Left lung (tissue), 10 donors: ENCODE measurements around the gene PSMB7. TPM values are rescaled to one million over a fixed set of nuclear protein-coding genes. Genes with fewer than 3 reads are reported as not detected.

Experiments
- ATAC-seq: fragments of 200-7000 bp; cut with Tn5 transposase; one replicate; pipeline ENCODE4 v1.9.1; 2020; ENCODE audit warnings: moderate library complexity
- DNase-seq, 4 donors: peaks; one replicate each; pipeline ENCODE4 v3.0.0-alpha.2; 2013 to 2020
- H3K27ac ChIP-seq, 2 donors: fragments of 200-600 bp; sonication (generic) in 1 of 2; one replicate each; pipeline versions ENCODE4 v1.5.0 to v1.8.0; 2020 to 2021
- H3K27me3 ChIP-seq, 2 donors: fragments of 200-600 bp; sonication (generic) in 1 of 2; one replicate each; pipeline versions ENCODE4 v1.5.0 to v1.8.0; 2020 to 2021
- H3K36me3 ChIP-seq, 2 donors: fragments of 200-600 bp; sonication (generic) in 1 of 2; one replicate each; pipeline versions ENCODE4 v1.5.0 to v1.8.0; 2020 to 2021
- H3K4me1 ChIP-seq, 2 donors: fragments of 200-600 bp; one replicate each; pipeline ENCODE4 v1.8.0; 2021
- H3K4me3 ChIP-seq, 2 donors: fragments of 200-600 bp; sonication (generic) in 1 of 2; one replicate each; pipeline versions ENCODE4 v1.5.0 to v1.8.0; 2020 to 2021; ENCODE audit warnings: mild to moderate bottlenecking in 1 of 2
- H3K9me3 ChIP-seq, 2 donors: fragments of 200-600 bp; sonication (generic) in 1 of 2; one replicate each; pipeline versions ENCODE4 v1.5.0 to v1.8.0; 2020 to 2021
- CTCF ChIP-seq, 2 donors: fragments of 200-600 bp; sonication (generic) in 1 of 2; IDR thresholded peaks; one replicate each; pipeline versions ENCODE4 v1.5.0 to v1.8.0; 2021; ENCODE audit warnings: antibody characterized with exemption in 2 of 2
- intact Hi-C, 2 donors: fragments of 100-400 bp; cut with DNase I; formaldehyde crosslinking; loops; one replicate each; pipeline versions ENCODE4 v1.11.2 to v1.14.2; 2022
- polyA plus RNA-seq, 6 donors: library from polyadenylated mRNA; unstranded; fragments of 120-200 nt; gene quantifications; one replicate each; pipeline ENCODE4 v1.2.1, GENCODE V29; 2013; ENCODE audit not compliant: insufficient read length in 6 of 6
- total RNA-seq, 2 donors: library from RNA; stranded (reverse); fragmentation: NEBNext Ultra II Directional; extraction: Animal tissue kit (Norgen Biotek cat#: 25700); gene quantifications; one replicate each; pipeline ENCODE4 v1.2.1, GENCODE V29; 2021
- donor health status: DM: no; HTN: yes; CAD: no.
- donor health status: DM: no; HTN: no; CAD: no.

PSMB7 gene
- total and polyA plus RNA-seq, 8 donors = 86.3 to 220 (median 203) TPM

DNA sequence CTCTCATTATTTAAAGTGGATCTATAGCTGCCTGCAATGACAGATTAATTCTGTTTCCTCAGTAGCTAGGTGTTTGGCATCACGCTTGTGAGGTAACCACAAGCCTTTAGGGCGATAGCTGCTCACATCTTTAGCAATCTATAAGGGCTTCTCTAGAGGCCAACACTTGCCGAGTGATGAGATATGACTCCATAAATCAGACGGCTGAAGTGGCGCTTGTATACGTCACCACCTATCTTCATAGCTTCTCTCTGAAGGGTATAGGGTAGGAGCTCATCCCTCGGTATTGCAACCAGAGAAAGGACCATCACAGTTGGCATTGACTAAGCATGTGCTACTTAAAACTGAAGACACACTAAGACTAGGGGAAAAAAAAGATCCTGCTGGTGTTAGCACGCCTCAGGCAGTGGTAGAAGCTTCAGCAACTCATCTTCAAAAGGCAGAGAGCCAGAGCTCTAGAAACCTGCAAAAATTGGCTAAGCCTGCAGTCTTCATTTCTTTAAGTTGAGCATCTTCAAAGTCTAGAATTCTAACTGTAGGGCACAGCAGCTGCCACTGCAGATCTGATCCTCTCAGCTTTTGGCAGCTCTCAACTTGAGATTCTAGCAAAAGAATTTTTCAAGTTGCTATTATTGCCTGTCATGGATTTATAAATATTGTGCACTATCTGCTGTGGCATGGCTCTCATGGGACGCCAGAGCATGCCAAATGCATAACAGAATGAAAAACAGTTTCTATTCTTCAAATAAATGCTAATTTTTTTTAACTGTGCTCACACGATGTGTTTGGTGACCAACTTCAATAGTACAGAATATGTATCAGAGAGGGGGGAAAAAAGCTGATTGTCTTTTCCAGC is 37.5 kb downstream of the PSMB7 start:
- H3K4me3 ChIP-seq = no peak overlapping the region
- TF ChIP-seq CTCF (IDR thresholded peaks at IDR 0.05) = no peak
- H3K4me1 ChIP-seq = peaks cover 0 to 35% of the 10 kb centered on the region in 2 donors
- no peaks in the 10 kb centered on the region for H3K27me3 ChIP-seq
- intact Hi-C loops = no loop called here
- ATAC-seq = no peak
- no peaks in the 10 kb centered on the region for H3K9me3 ChIP-seq
- no peak for DNase-seq
- H3K36me3 ChIP-seq = peaks cover 0 to 21% of the 10 kb centered on the region in 2 donors
- no peak overlapping the region for H3K27ac ChIP-seq

GRCh38 chr9:124376329-124376728 is 38.9 kb downstream of the PSMB7 start:
- TF ChIP-seq CTCF (IDR thresholded peaks at IDR 0.05) = no peak
- Histone ChIP-seq H3K4me1 (peaks cover 3 to 40% of the 10 kb centered on the region in 2 donors), H3K9me3 (no peaks in the 10 kb centered on the region), H3K27ac (no peak overlapping the region), H3K36me3 (peaks cover 0 to 20% of the 10 kb centered on the region in 2 donors), H3K4me3 (no peak overlapping the region), H3K27me3 (no peaks in the 10 kb centered on the region)
- no peak for DNase-seq
- intact Hi-C loops = no loop called here
- no peak for ATAC-seq

GRCh38 chr9:124375726-124376125 is 39.5 kb downstream of the PSMB7 start:
- no peak for TF ChIP-seq CTCF (IDR thresholded peaks at IDR 0.05)
- Histone ChIP-seq H3K9me3 (no peaks in the 10 kb centered on the region), H3K36me3 (peaks cover 0 to 20% of the 10 kb centered on the region in 2 donors), H3K4me1 (peaks cover 3 to 39% of the 10 kb centered on the region in 2 donors), H3K4me3 (no peak overlapping the region), H3K27ac (no peak overlapping the region), H3K27me3 (no peaks in the 10 kb centered on the region)
- intact Hi-C loops = no loop called here
- ATAC-seq (no peak), DNase-seq (no peak)

DNA sequence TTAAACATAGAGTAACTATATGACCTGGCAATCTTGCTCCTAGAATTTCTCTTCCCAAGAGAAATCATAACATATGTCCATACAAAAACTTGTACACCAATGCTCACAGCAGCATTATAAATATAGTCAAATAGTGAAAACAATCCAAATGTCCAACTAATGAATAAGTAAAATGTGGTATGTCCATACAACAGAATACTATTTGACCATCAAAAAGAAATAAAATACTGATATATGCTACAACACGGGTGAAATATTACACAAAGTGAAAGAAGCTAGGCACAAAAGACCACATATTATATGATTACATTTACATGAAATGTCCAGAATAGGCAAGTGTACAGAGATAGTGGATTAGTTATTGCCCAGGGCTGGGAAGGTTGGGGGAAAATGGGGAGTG is 41.4 kb downstream of the PSMB7 start:
- Histone ChIP-seq H3K36me3 (peaks cover 0 to 11% of the 10 kb centered on the region in 2 donors), H3K9me3 (no peaks in the 10 kb centered on the region), H3K4me1 (peaks cover 3 to 42% of the 10 kb centered on the region in 2 donors), H3K27ac (no peak overlapping the region), H3K27me3 (no peaks in the 10 kb centered on the region), H3K4me3 (no peak overlapping the region)
- DNase-seq = no peak
- no peak for TF ChIP-seq CTCF (IDR thresholded peaks at IDR 0.05)
- ATAC-seq = no peak
- intact Hi-C loops = no loop called here

DNA sequence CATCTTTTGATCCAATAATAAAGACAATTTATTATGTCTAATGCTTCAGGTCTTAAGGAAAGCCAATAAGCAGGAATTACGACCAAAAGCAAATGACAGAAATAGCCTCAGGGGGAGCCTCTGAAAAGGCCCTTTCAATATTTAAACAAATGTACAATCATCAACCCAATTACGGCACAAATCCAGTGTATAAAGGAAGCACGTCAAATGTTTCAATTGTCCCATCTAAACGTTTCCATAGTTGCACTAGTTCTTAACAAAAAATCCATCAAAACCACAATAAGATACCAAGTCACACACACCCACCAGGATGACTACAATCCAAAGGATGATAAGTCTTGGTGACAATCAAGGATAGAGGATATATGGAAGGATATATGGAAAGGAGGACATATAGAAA is 41.9 kb downstream of the PSMB7 start:
- intact Hi-C loops = no loop called here
- Histone ChIP-seq H3K4me1 (peaks cover 3 to 45% of the 10 kb centered on the region in 2 donors), H3K27ac (no peak overlapping the region), H3K36me3 (peaks cover 0 to 11% of the 10 kb centered on the region in 2 donors), H3K9me3 (no peaks in the 10 kb centered on the region), H3K27me3 (no peaks in the 10 kb centered on the region), H3K4me3 (no peak overlapping the region)
- no peak for TF ChIP-seq CTCF (IDR thresholded peaks at IDR 0.05)
- ATAC-seq (no peak), DNase-seq (no peak)
